Neural crest cell (in vitro differentiated cells): ENCODE results near the gene NKPD1. TPM values are rescaled to one million over a fixed set of nuclear protein-coding genes. Genes with fewer than 3 reads are reported as not detected.

ENCODE experiments used
- DNase-seq: peaks from one replicate; pipeline ENCODE4 v3.0.0; 2021; ENCODE audit warnings: low read depth, mixed read lengths, low spot score
- H3K27ac Mint-ChIP-seq: one replicate; pipeline ENCODE4 v1.8.0; 2021; ENCODE audit warnings: mild to moderate bottlenecking, mixed read lengths; ENCODE audit not compliant: unreplicated experiment
- H3K27me3 Mint-ChIP-seq: 2 replicates; pipeline ENCODE4 v1.8.0; 2021; ENCODE audit warnings: low read depth, mild to moderate bottlenecking, mixed read lengths
- H3K36me3 Mint-ChIP-seq: 2 replicates; pipeline ENCODE4 v1.8.0; 2021; ENCODE audit warnings: low read depth, mild to moderate bottlenecking, mixed read lengths
- H3K4me1 Mint-ChIP-seq: 2 replicates; pipeline ENCODE4 v1.8.0; 2021; ENCODE audit warnings: mixed read lengths
- H3K4me3 Mint-ChIP-seq: one replicate; pipeline ENCODE4 v1.8.0; 2021; ENCODE audit warnings: mild to moderate bottlenecking, mixed read lengths
- H3K9me3 Mint-ChIP-seq: 2 replicates; pipeline ENCODE4 v1.8.0; 2021; ENCODE audit warnings: mixed read lengths
- total RNA-seq: library from RNA; stranded (reverse); gene quantifications from 2 replicates; pipeline ENCODE4 v1.2.1, GENCODE V29; 2021
- TF ChIP-seq, protein P1 (sequence below): fragments of 200-600 bp; sonication (generic); conservative IDR thresholded peaks from 2 replicates; pipeline ENCODE4 v1.5.0; 2021; ENCODE audit warnings: antibody characterized with exemption, mild to moderate bottlenecking

NKPD1 gene
- total RNA-seq, 1 donor from 2014 or later: 0.16 TPM

DNA sequence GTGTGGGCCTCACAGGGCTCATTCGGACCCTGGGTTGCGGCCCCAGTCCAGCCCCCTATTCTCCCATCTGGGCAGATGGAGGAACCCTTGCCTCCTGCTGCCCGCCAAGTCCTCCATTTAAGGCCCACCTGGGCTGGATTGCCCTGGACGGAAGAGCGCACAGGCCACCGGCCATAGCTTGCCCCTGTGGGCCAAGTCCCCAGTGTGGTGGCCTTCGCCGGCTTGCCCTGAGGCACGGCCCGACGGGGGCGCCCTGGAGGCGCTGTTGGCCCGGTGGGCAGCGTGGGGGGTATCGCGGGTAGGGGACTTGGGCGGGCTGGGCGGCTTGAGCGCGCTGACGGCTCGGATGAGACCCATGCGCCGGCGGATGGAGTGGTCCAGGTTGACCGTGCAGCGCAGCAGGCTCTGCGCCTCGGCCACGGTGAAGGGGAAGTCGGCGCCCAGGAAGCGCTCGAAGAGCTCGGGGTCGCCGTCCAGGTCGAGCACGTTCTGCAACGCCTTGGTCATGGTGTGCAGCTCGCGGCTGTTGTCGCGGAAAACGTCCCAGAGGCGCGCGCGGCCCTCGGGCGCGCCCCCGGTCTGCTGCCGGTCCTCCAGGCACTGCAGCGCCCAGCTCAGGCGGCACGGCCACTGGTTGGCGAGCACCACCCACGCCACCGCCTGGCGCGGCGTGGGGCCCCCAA, 8.8 kb downstream of the NKPD1 start:
- Mint-ChIP-seq H3K9me3 (no peaks in the 10 kb centered on the region), H3K27me3 (peaks cover 33% of the 10 kb centered on the region), H3K27ac (no peak overlapping the region), H3K4me3 (peak overlapping the region; percentile 74), H3K4me1 (peaks cover 9% of the 10 kb centered on the region), H3K36me3 (no peaks in the 10 kb centered on the region)
- no peak for DNase-seq
- TF ChIP-seq, protein P1, sequence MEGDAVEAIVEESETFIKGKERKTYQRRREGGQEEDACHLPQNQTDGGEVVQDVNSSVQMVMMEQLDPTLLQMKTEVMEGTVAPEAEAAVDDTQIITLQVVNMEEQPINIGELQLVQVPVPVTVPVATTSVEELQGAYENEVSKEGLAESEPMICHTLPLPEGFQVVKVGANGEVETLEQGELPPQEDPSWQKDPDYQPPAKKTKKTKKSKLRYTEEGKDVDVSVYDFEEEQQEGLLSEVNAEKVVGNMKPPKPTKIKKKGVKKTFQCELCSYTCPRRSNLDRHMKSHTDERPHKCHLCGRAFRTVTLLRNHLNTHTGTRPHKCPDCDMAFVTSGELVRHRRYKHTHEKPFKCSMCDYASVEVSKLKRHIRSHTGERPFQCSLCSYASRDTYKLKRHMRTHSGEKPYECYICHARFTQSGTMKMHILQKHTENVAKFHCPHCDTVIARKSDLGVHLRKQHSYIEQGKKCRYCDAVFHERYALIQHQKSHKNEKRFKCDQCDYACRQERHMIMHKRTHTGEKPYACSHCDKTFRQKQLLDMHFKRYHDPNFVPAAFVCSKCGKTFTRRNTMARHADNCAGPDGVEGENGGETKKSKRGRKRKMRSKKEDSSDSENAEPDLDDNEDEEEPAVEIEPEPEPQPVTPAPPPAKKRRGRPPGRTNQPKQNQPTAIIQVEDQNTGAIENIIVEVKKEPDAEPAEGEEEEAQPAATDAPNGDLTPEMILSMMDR: no peak

DNA sequence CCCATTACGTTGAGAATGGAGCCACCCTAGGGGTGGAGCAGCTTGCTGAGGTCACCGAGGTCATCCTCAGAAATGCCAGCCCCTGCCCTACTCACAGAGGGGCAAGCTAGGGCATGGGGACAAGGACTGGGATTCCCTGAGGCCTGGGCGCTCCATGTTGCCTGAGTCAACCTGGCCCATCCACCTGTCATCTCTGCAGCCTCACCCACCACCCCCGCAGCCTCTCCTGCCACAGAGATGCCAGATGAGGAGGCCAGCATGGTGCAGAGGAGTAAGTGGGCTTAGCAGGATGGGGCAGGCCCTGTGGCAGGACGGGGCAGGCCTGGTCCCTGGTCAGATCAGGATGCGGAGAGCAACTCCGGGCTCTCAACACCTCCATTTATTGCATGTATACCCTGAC, 9.5 kb downstream of the NKPD1 start:
- Mint-ChIP-seq H3K4me1 (peaks cover 9% of the 10 kb centered on the region), H3K4me3 (peak overlapping the region; percentile 74), H3K27ac (no peak overlapping the region), H3K9me3 (no peaks in the 10 kb centered on the region), H3K27me3 (peaks cover 32% of the 10 kb centered on the region), H3K36me3 (no peaks in the 10 kb centered on the region)
- TF ChIP-seq, protein P1: no peak
- no peak for DNase-seq

DNA sequence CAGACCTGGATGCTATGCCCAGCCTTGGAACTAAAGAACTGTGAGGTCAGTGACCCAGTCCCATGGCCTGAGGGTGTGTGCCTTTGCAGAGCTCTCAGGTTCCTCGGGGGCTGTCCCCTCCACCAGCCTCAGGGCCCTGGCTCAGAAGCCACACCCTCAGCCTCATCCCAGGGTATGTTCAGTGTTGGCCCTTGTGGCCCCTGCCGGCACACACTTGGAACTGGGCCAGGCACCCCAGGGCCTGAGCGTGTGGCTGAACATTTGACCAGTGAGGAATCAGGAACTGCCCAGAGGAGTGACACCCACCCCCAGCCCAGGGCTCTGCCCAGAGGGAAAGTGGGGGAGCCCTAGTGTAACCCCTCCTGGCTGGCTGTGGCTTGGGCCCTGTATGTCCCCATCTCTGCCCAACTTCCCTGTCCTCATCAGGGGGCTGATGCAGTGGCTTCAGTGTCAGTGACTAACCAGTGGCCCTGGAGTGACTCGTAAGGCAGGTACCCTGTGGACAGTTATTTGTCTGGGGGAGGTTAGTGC, 10.0 kb downstream of the NKPD1 start:
- Mint-ChIP-seq H3K36me3 (no peaks in the 10 kb centered on the region), H3K9me3 (no peaks in the 10 kb centered on the region), H3K4me3 (peak overlapping the region; percentile 74), H3K27me3 (peaks cover 32% of the 10 kb centered on the region), H3K27ac (no peak overlapping the region), H3K4me1 (peaks cover 9% of the 10 kb centered on the region)
- DNase-seq: no peak
- TF ChIP-seq, protein P1: no peak

DNA sequence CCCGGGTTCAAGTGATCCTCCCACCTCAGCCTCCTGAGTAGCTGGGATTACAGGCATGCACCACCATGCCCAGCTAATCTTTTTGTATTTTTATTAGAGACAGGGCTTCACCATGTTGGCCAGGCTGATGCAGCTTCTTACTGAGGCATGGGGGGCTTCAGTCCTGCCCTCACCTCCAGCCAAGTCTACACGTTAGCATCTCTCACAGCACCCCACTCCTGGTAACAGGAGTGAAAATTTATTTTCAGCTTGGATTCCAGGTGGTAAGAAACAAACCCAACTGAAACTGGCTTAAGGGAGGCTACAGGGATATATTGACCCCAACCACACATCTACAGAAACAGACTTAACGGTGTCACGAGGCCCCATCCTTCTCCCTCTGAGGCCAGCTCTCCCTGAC, 10.6 kb downstream of the NKPD1 start:
- peaks cover 29% of the 10 kb centered on the region for H3K27me3 Mint-ChIP-seq
- no peaks in the 10 kb centered on the region for H3K36me3 Mint-ChIP-seq
- H3K27ac Mint-ChIP-seq: no peak overlapping the region
- DNase-seq: no peak
- TF ChIP-seq, protein P1: no peak
- peaks cover 9% of the 10 kb centered on the region for H3K4me1 Mint-ChIP-seq
- no peaks in the 10 kb centered on the region for H3K9me3 Mint-ChIP-seq
- no peak overlapping the region for H3K4me3 Mint-ChIP-seq

DNA sequence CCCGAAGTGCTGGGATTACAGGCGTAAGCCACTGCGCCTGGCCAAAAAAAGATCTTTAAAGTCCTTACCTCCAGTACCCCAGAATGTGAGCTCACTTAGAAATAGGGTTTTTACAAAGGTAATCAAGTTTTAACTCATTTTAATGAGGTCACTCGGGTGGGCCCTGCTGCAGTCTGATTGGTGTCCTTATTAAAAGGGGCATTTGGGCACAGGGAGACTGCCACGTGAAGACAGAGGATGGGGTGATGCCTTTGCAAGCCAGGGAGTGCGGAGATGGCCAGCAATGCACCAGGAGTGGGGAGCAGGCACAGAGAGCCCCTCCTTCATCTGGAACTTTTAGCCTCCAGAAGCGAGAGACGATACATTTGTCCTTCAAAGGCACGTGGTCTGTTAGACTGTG, 11.7 kb downstream of the NKPD1 start:
- Mint-ChIP-seq H3K36me3 (no peaks in the 10 kb centered on the region), H3K4me1 (peaks cover 5% of the 10 kb centered on the region), H3K27ac (no peak overlapping the region), H3K27me3 (peaks cover 24% of the 10 kb centered on the region), H3K9me3 (no peaks in the 10 kb centered on the region), H3K4me3 (peak overlapping the region; percentile 13)
- TF ChIP-seq, protein P1: no peak
- DNase-seq: no peak
